OCI-LY3 (cell line): Measurements from ENCODE around the gene TTI1.
A peak's percentile ranks its signal among the peaks of the same experiment; 100 is the strongest.

ENCODE experiments used
- H2AFZ ChIP-seq: fragments of 200-600, 300-600 bp; shearing (Covaris generic); 2 replicates; pipeline ENCODE4 v1.6.0; 2014; ENCODE audit warnings: antibody characterized with exemption, low read depth, low read length
- H3K27ac ChIP-seq: fragments of 200-600, 300-600 bp; sonication (generic); 2 replicates; pipeline ENCODE4 v1.5.1; 2014; ENCODE audit warnings: mild to moderate bottlenecking, low read length, moderate library complexity, mixed read lengths
- H3K27me3 ChIP-seq: fragments of 200-600, 300-600 bp; sonication (generic); 2 replicates; pipeline ENCODE4 v1.6.1; 2014; ENCODE audit warnings: low read depth, low read length, mixed read lengths
- H3K36me3 ChIP-seq: fragments of 200-600, 300-600 bp; sonication (generic); replicated peaks from 2 replicates; pipeline ENCODE3; 2014; ENCODE audit warnings: low read depth, low read length, mixed read lengths
- H3K4me1 ChIP-seq: fragments of 300-600, 200-600 bp; sonication (generic); 2 replicates; pipeline ENCODE4 v1.6.1; 2014; ENCODE audit warnings: low read length, mixed read lengths
- H3K4me2 ChIP-seq: fragments of 200-600, 300-600 bp; sonication (generic); 2 replicates; pipeline ENCODE4 v1.6.1; 2014; ENCODE audit warnings: low read length, mixed read lengths
- H3K4me3 ChIP-seq: fragments of 300-600, 200-600 bp; sonication (generic); 2 replicates; pipeline ENCODE4 v1.5.1; 2014; ENCODE audit warnings: antibody characterized with exemption, mild to moderate bottlenecking, low read length, moderate library complexity
- H3K79me2 ChIP-seq: fragments of 300-600, 200-600 bp; shearing (Covaris generic); 2 replicates; pipeline ENCODE4 v1.6.1; 2014; ENCODE audit warnings: mild to moderate bottlenecking, low read length, mixed read lengths
- H3K9ac ChIP-seq: fragments of 300-600, 200-600 bp; shearing (Covaris generic); 2 replicates; pipeline ENCODE4 v1.6.0; 2014; ENCODE audit warnings: mild to moderate bottlenecking, low read length, moderate library complexity
- H3K9me3 ChIP-seq: fragments of 200-600, 300-600 bp; shearing (Covaris generic); 2 replicates; pipeline ENCODE4 v1.6.1; 2014; ENCODE audit warnings: low read length, mixed read lengths; ENCODE audit not compliant: insufficient read depth
- H4K20me1 ChIP-seq: fragments of 200-600, 300-600 bp; sonication (generic); 2 replicates; pipeline ENCODE4 v1.6.1; 2016; ENCODE audit warnings: low read length, mixed read lengths; ENCODE audit not compliant: insufficient read depth
- EZH2phosphoT487 ChIP-seq: fragments of 200-600 bp; shearing (Covaris generic); IDR thresholded peaks from 2 replicates; pipeline ENCODE4 v1.6.1; 2018; ENCODE audit warnings: antibody characterized with exemption, mixed run types, low read depth
- TF ChIP-seq, protein P1 (sequence below): fragments of 200-600, 300-600 bp; sonication (generic); IDR thresholded peaks from 2 replicates; pipeline ENCODE4 v1.5.1; 2014; ENCODE audit warnings: antibody characterized with exemption, low read length, low read depth

TTI1 gene

DNA sequence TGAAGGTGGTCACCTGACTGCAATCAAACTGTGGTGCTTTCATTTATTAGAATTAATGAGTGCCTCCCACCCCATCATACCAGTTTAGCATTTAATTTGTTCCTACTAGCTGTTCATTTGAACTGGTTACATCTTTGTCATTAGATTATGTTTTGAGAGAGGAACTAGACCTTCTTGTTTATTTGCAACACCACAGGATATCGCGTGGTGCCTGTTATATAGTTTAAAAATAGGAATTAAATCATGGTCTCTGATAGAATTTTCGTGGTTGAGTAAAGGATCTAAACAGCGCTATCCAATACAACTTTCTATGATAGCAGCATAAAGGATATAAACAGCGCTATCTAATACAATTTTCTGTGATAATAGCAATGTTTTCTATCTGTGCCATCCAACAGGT, 3.1 kb upstream of the TTI1 start:
- Histone ChIP-seq H3K4me2 (no peak overlapping the region), H3K36me3 (peaks cover 56% of the 10 kb centered on the region), H3K9ac (no peak overlapping the region), H3K27me3 (no peaks in the 10 kb centered on the region), H2AFZ (no peak overlapping the region), H3K9me3 (no peaks in the 10 kb centered on the region), H3K79me2 (peaks cover 97% of the 10 kb centered on the region), H3K4me3 (no peak overlapping the region), H3K27ac (no peak overlapping the region), H3K4me1 (peaks cover 24% of the 10 kb centered on the region), H4K20me1 (no peaks in the 10 kb centered on the region)
- TF ChIP-seq, protein P1, sequence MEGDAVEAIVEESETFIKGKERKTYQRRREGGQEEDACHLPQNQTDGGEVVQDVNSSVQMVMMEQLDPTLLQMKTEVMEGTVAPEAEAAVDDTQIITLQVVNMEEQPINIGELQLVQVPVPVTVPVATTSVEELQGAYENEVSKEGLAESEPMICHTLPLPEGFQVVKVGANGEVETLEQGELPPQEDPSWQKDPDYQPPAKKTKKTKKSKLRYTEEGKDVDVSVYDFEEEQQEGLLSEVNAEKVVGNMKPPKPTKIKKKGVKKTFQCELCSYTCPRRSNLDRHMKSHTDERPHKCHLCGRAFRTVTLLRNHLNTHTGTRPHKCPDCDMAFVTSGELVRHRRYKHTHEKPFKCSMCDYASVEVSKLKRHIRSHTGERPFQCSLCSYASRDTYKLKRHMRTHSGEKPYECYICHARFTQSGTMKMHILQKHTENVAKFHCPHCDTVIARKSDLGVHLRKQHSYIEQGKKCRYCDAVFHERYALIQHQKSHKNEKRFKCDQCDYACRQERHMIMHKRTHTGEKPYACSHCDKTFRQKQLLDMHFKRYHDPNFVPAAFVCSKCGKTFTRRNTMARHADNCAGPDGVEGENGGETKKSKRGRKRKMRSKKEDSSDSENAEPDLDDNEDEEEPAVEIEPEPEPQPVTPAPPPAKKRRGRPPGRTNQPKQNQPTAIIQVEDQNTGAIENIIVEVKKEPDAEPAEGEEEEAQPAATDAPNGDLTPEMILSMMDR, result no peak
- TF ChIP-seq EZH2phosphoT487, result no peak

GRCh38 chr20:38034961-38035360, 1.7 kb upstream of the TTI1 start:
- H3K79me2 ChIP-seq, result peaks cover 99% of the 10 kb centered on the region

GRCh38 chr20:38034108-38034649, 923 bp upstream of the TTI1 start:
- Histone ChIP-seq H2AFZ (peak overlapping the region; percentile 70), H3K79me2 (peaks cover 99% of the 10 kb centered on the region), H3K9ac (peak overlapping the region; percentile 90), H3K4me3 (peak overlapping the region; percentile 85), H3K27me3 (no peaks in the 10 kb centered on the region), H3K4me2 (peak overlapping the region; percentile 88), H3K27ac (peak overlapping the region; percentile 74), H3K36me3 (peaks cover 51% of the 10 kb centered on the region), H4K20me1 (0 out of 2 replicates have a peak, but pooled peaks cover 10% of the 10 kb centered on the region), H3K4me1 (peaks cover 33% of the 10 kb centered on the region), H3K9me3 (no peaks in the 10 kb centered on the region)
- TF ChIP-seq EZH2phosphoT487, result no peak
- TF ChIP-seq, protein P1, result no peak

More at GRCh38 chr20:38034961-38035360, 1.7 kb upstream of the TTI1 start:
- H3K27ac ChIP-seq, result no peak overlapping the region
- no peaks in the 10 kb centered on the region for H3K27me3 ChIP-seq
- H3K4me3 ChIP-seq, result peak overlapping the region; percentile 85
- no peak overlapping the region for H2AFZ ChIP-seq
- H3K4me1 ChIP-seq, result peaks cover 33% of the 10 kb centered on the region
- H4K20me1 ChIP-seq, result 0 out of 2 replicates have a peak, but pooled peaks cover 4% of the 10 kb centered on the region
- no peaks in the 10 kb centered on the region for H3K9me3 ChIP-seq
- peaks cover 45% of the 10 kb centered on the region for H3K36me3 ChIP-seq
- peak overlapping the region; percentile 90; the same call in 1 of the 2 replicates for H3K9ac ChIP-seq
- no peak for TF ChIP-seq EZH2phosphoT487
- TF ChIP-seq, protein P1, result no peak
- H3K4me2 ChIP-seq, result peak overlapping the region; percentile 88

- no peak for TF ChIP-seq EZH2phosphoT487
- TF ChIP-seq, protein P1, result no peak
- H3K36me3 ChIP-seq, result peaks cover 51% of the 10 kb centered on the region
- peaks cover 99% of the 10 kb centered on the region for H3K79me2 ChIP-seq
These were observed 499 bp downstream of the TTI1 start for GRCh38 chr20:38032585-38033329.

More at GRCh38 chr20:38032585-38033329, 499 bp downstream of the TTI1 start:
- H3K4me2 ChIP-seq, result peak overlapping the region; percentile 88
- H3K4me3 ChIP-seq, result peak overlapping the region; percentile 85
- peak overlapping the region; percentile 70 for H2AFZ ChIP-seq
- H3K27ac ChIP-seq, result peak overlapping the region; percentile 74
- peaks cover 24% of the 10 kb centered on the region for H4K20me1 ChIP-seq
- H3K9me3 ChIP-seq, result no peaks in the 10 kb centered on the region
- peak overlapping the region; percentile 90 for H3K9ac ChIP-seq
- H3K27me3 ChIP-seq, result no peaks in the 10 kb centered on the region
- peaks cover 33% of the 10 kb centered on the region for H3K4me1 ChIP-seq
